H9 (cell line): ENCODE data around the gene ERC2. TPM values are rescaled to one million over a fixed set of nuclear protein-coding genes. Genes with fewer than 3 reads are reported as not detected.

ENCODE experiments used
- DNase-seq: peaks from one replicate; pipeline ENCODE4 v3.0.0-alpha.2; 2017
- H2AFZ ChIP-seq: one replicate; pipeline ENCODE4 v1.6.1; 2013; ENCODE audit warnings: mild to moderate bottlenecking, low read length, control low read depth, moderate library complexity
- H2AK5ac ChIP-seq: 2 replicates; pipeline ENCODE4 v1.6.1; 2013; ENCODE audit warnings: low read length, control low read depth, mixed read lengths; ENCODE audit not compliant: insufficient read length
- H2BK120ac ChIP-seq: one replicate; pipeline ENCODE4 v1.6.1; 2013; ENCODE audit warnings: low read depth, mild to moderate bottlenecking, low read length, control low read depth, inconsistent platforms; ENCODE audit not compliant: poor library complexity, severe bottlenecking
- H2BK12ac ChIP-seq: 2 replicates; pipeline ENCODE4 v1.6.1; 2013; ENCODE audit warnings: low read length, control low read depth, mixed read lengths, low read depth; ENCODE audit not compliant: insufficient read length
- H2BK15ac ChIP-seq: 2 replicates; pipeline ENCODE4 v1.6.1; 2013; ENCODE audit warnings: low read depth, low read length, control low read depth
- H2BK20ac ChIP-seq: one replicate; pipeline ENCODE4 v1.6.1; 2013; ENCODE audit warnings: low read depth, mild to moderate bottlenecking, low read length, control low read depth, inconsistent platforms; ENCODE audit not compliant: poor library complexity, severe bottlenecking
- H2BK5ac ChIP-seq: 2 replicates; pipeline ENCODE4 v1.6.1; 2013; ENCODE audit warnings: low read length, control low read depth, mixed read lengths; ENCODE audit not compliant: insufficient read length
- H3K14ac ChIP-seq: 2 replicates; pipeline ENCODE4 v1.6.1; 2013; ENCODE audit warnings: low read length, control low read depth; ENCODE audit not compliant: insufficient read depth
- H3K18ac ChIP-seq: 2 replicates; pipeline ENCODE4 v1.6.1; 2013; ENCODE audit warnings: low read depth, mild to moderate bottlenecking, mixed read lengths, low read length, control low read depth; ENCODE audit not compliant: insufficient read length
- H3K23ac ChIP-seq: 2 replicates; pipeline ENCODE4 v1.6.1; 2013; ENCODE audit warnings: low read length, control low read depth, mixed read lengths, low read depth; ENCODE audit not compliant: insufficient read length
- H3K23me2 ChIP-seq: 2 replicates; pipeline ENCODE4 v1.6.1; 2013; ENCODE audit warnings: low read depth, mild to moderate bottlenecking, mixed read lengths, low read length, control low read depth; ENCODE audit not compliant: insufficient read length, poor library complexity, severe bottlenecking
- H3K27ac ChIP-seq: 2 replicates; pipeline ENCODE4 v1.5.1; 2013; ENCODE audit warnings: low read length, control low read depth, mixed read lengths, low read depth; ENCODE audit not compliant: insufficient read length
- H3K27me3 ChIP-seq: 2 replicates; pipeline ENCODE4 v1.6.1; 2013; ENCODE audit warnings: low read length, control low read depth, inconsistent platforms; ENCODE audit not compliant: insufficient read depth
- H3K4ac ChIP-seq: 2 replicates; pipeline ENCODE4 v1.6.1; 2013; ENCODE audit warnings: low read depth, mild to moderate bottlenecking, control low read depth, inconsistent platforms, low read length, moderate library complexity
- H3K4me1 ChIP-seq: 2 replicates; pipeline ENCODE4 v1.6.1; 2013; ENCODE audit warnings: low read length, control low read depth, inconsistent platforms; ENCODE audit not compliant: insufficient read depth
- H3K4me2 ChIP-seq: 2 replicates; pipeline ENCODE4 v1.6.1; 2013; ENCODE audit warnings: low read length, control low read depth, mixed read lengths; ENCODE audit not compliant: insufficient read length, insufficient read depth
- H3K56ac ChIP-seq: 2 replicates; pipeline ENCODE4 v1.6.1; 2013; ENCODE audit warnings: low read depth, mild to moderate bottlenecking, mixed read lengths, low read length, control low read depth; ENCODE audit not compliant: insufficient read length
- H3K79me1 ChIP-seq: 2 replicates; pipeline ENCODE4 v1.6.1; 2013; ENCODE audit warnings: low read depth, mild to moderate bottlenecking, moderate library complexity, low read length, control low read depth, inconsistent platforms; ENCODE audit not compliant: insufficient read depth, poor library complexity, severe bottlenecking
- H3K79me2 ChIP-seq: 2 replicates; pipeline ENCODE4 v1.6.1; 2013; ENCODE audit warnings: low read length, control low read depth, inconsistent platforms; ENCODE audit not compliant: insufficient read depth
- H3K9ac ChIP-seq: 2 replicates; pipeline ENCODE4 v1.6.1; 2013; ENCODE audit warnings: low read length, control low read depth, mixed read lengths; ENCODE audit not compliant: insufficient read length; ENCODE audit errors: extremely low read depth
- H3K9me3 ChIP-seq: one replicate; pipeline ENCODE4 v1.6.1; 2013; ENCODE audit warnings: low read depth, low read length, inconsistent platforms; ENCODE audit not compliant: control insufficient read depth
- H3T11ph ChIP-seq: one replicate; pipeline ENCODE4 v1.6.1; 2013; ENCODE audit warnings: mild to moderate bottlenecking, low read length, control low read depth, inconsistent platforms
- H4K20me1 ChIP-seq: one replicate; pipeline ENCODE4 v1.6.1; 2013; ENCODE audit not compliant: control insufficient read depth, insufficient read length, insufficient read depth
- H4K5ac ChIP-seq: 2 replicates; pipeline ENCODE4 v1.6.1; 2013; ENCODE audit warnings: low read depth, mild to moderate bottlenecking, mixed read lengths, low read length, control low read depth; ENCODE audit not compliant: insufficient read length
- H4K8ac ChIP-seq: replicated peaks from 2 replicates; pipeline ENCODE4 v1.6.1; 2013; ENCODE audit warnings: low read length, control low read depth, mixed read lengths, low read depth; ENCODE audit not compliant: insufficient read length
- H4K91ac ChIP-seq: 2 replicates; pipeline ENCODE4 v1.6.1; 2013; ENCODE audit warnings: low read depth, mild to moderate bottlenecking, moderate library complexity, mixed read lengths, low read length, control low read depth; ENCODE audit not compliant: insufficient read length
- H3K27ac Mint-ChIP-seq, 3 experiments: 2 replicates in 2 of 3; 3 replicates in 1 of 3; pipeline ENCODE4 v1.8.0; 2020 to 2021; ENCODE audit warnings: mixed read lengths in 3 of 3, mild to moderate bottlenecking in 1 of 3, moderate library complexity in 1 of 3
- H3K27me3 Mint-ChIP-seq: 2 replicates; pipeline ENCODE4 v1.8.0; 2021; ENCODE audit warnings: low read depth, mild to moderate bottlenecking, moderate library complexity, mixed read lengths
- H3K36me3 Mint-ChIP-seq, 3 experiments: 2 replicates in 2 of 3; 3 replicates in 1 of 3; pipeline ENCODE4 v1.8.0; 2020 to 2021; ENCODE audit warnings: low read depth in 3 of 3, mixed read lengths in 3 of 3; ENCODE audit not compliant: insufficient read depth in 1 of 3
- H3K4me1 Mint-ChIP-seq, 2 experiments: 2 replicates each; pipeline ENCODE4 v1.8.0; 2020; ENCODE audit warnings: mixed read lengths in 2 of 2
- H3K4me3 Mint-ChIP-seq, 2 experiments: 2 replicates in 1 of 2; 3 replicates in 1 of 2; pipeline ENCODE4 v1.8.0; 2020 to 2021; ENCODE audit warnings: mild to moderate bottlenecking in 2 of 2, mixed read lengths in 2 of 2, moderate library complexity in 1 of 2
- H3K9me3 Mint-ChIP-seq, 2 experiments: 2 replicates in 1 of 2; 3 replicates in 1 of 2; pipeline ENCODE4 v1.8.0; 2020; ENCODE audit warnings: mild to moderate bottlenecking in 2 of 2, mixed read lengths in 2 of 2, moderate library complexity in 1 of 2
- whole genome bisulfite sequencing: extraction: QIAGEN DNeasy Blood & Tissue Kit; methylation state at CpG from one replicate; pipeline ENCODE4 v1.1.7; 2013; ENCODE audit warnings: missing lambda C conversion rate, low lambda C conversion rate, mixed read lengths; ENCODE audit not compliant: insufficient read length; ENCODE audit errors: extremely low coverage; 5-methylcytosine and 5-hydroxymethylcytosine counted together
- total RNA-seq: library from RNA; stranded (reverse); gene quantifications from 2 replicates; pipeline ENCODE4 v1.2.1, GENCODE V29; 2021
- TF ChIP-seq, protein P1 (sequence below): fragments of 200-600 bp; sonication (generic); conservative IDR thresholded peaks from 3 replicates; pipeline ENCODE4 v1.8.0; 2021; ENCODE audit warnings: antibody characterized with exemption, mild to moderate bottlenecking

Gene ERC2
- total RNA-seq, 1 experiment from 2014 or later: 15.4 TPM

DNA sequence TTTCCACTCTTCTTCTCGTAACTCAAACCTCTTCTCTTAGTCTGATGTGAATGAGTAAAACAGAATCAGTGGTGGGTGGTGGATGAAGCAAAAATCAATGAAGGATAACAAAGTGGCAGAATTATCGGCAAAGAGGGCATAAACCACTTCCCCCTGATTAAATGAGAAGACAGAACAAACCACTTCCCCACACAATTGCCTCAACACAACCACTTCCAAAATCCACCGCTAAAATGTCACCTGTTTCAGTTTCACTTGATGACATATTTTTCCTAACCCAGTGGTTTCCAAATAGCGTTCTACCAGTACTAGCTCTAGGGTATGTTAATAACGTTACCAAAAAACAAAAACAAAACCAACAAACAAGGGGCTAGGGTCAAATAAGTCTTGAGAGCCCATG, 502.5 kb downstream of the ERC2 start:
- Histone ChIP-seq H4K91ac (no peak overlapping the region), H3K56ac (no peak overlapping the region), H3K9ac (no peak overlapping the region), H3K18ac (no peak overlapping the region), H3K23me2 (no peaks in the 10 kb centered on the region), H2BK20ac (no peak overlapping the region), H3K4me2 (no peak overlapping the region), H2AFZ (no peak overlapping the region), H3K4ac (no peak overlapping the region), H2BK5ac (no peak overlapping the region), H3K27me3 (no peaks in the 10 kb centered on the region), H2AK5ac (no peak overlapping the region), H3K9me3 (no peaks in the 10 kb centered on the region), H2BK12ac (no peak overlapping the region), H3K79me2 (no peaks in the 10 kb centered on the region), H3K23ac (no peak overlapping the region), H4K5ac (no peak overlapping the region), H4K8ac (no peak overlapping the region), H2BK120ac (no peak overlapping the region), H3K27ac (no peak overlapping the region), H4K20me1 (no peaks in the 10 kb centered on the region), H3K14ac (no peak overlapping the region), H3K4me1 (no peaks in the 10 kb centered on the region), H2BK15ac (no peak overlapping the region), H3T11ph (no peak overlapping the region), H3K79me1 (no peaks in the 10 kb centered on the region)
- DNase-seq: no peak
- TF ChIP-seq, protein P1, sequence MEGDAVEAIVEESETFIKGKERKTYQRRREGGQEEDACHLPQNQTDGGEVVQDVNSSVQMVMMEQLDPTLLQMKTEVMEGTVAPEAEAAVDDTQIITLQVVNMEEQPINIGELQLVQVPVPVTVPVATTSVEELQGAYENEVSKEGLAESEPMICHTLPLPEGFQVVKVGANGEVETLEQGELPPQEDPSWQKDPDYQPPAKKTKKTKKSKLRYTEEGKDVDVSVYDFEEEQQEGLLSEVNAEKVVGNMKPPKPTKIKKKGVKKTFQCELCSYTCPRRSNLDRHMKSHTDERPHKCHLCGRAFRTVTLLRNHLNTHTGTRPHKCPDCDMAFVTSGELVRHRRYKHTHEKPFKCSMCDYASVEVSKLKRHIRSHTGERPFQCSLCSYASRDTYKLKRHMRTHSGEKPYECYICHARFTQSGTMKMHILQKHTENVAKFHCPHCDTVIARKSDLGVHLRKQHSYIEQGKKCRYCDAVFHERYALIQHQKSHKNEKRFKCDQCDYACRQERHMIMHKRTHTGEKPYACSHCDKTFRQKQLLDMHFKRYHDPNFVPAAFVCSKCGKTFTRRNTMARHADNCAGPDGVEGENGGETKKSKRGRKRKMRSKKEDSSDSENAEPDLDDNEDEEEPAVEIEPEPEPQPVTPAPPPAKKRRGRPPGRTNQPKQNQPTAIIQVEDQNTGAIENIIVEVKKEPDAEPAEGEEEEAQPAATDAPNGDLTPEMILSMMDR: no peak
- H3K4me3 Mint-ChIP-seq: no peak overlapping the region
- H3K27ac Mint-ChIP-seq: no peak overlapping the region
- no peaks in the 10 kb centered on the region for H3K9me3 Mint-ChIP-seq
- H3K27me3 Mint-ChIP-seq: no peaks in the 10 kb centered on the region
- no CpG with 5 or more reads among the region's 5 CpGs for WGBS
- peaks cover 0 to 7% (median 0%) of the 10 kb centered on the region in 3 experiments; a peak in 3 of 7 replicates for H3K36me3 Mint-ChIP-seq
- H3K4me1 Mint-ChIP-seq: no peaks in the 10 kb centered on the region
